K562 (cell line): Measurements from ENCODE around the gene COA5. TPM values are rescaled to one million over a fixed set of nuclear protein-coding genes. Genes with fewer than 3 reads are reported as not detected.

Experiments used
- CBX5 ChIP-seq: IDR thresholded peaks from 2 replicates; pipeline ENCODE4 v1.6.1; 2014; ENCODE audit warnings: low read depth, borderline replicate concordance
- CREB3L1 ChIP-seq: fragments of 450-650 bp; IDR thresholded peaks from 2 replicates; pipeline ENCODE4 v1.6.1; 2014; ENCODE audit warnings: low read depth, mild to moderate bottlenecking, moderate library complexity, borderline replicate concordance
- EP300 ChIP-seq: IDR thresholded peaks from 2 replicates; pipeline ENCODE4 v1.6.1; 2012; ENCODE audit warnings: low read length, improper control_type of control experiment
- FOXM1 ChIP-seq, 2 experiments: fragments of 450-650 bp in 1 of 2; sonication (generic) in 1 of 2; formaldehyde crosslinking in 1 of 2; IDR thresholded peaks; 2 replicates each; pipeline versions ENCODE4 v1.6.1 to v1.9.0; 2017 to 2022; ENCODE audit warnings: low read depth in 2 of 2, mild to moderate bottlenecking in 2 of 2, missing genetic modification reagents in 1 of 2, moderate library complexity in 1 of 2
- HDAC6 ChIP-seq: IDR thresholded peaks from 2 replicates; pipeline ENCODE4 v1.6.1; 2012; ENCODE audit warnings: low read depth, mild to moderate bottlenecking, control low read depth, inconsistent platforms, low read length, moderate library complexity
- JUND ChIP-seq, 2 experiments: IDR thresholded peaks; 2 replicates in 1 of 2; 3 replicates in 1 of 2; pipeline ENCODE4 v1.6.1; 2011; ENCODE audit warnings: borderline replicate concordance in 2 of 2, low read depth in 2 of 2, low read length in 2 of 2, improper control_type of control experiment in 1 of 2, missing biosample characterization in 1 of 2, missing genetic modification characterization in 1 of 2, missing genetic modification reagents in 1 of 2
- L3MBTL2 ChIP-seq: fragments of 450-650 bp; IDR thresholded peaks from 2 replicates; pipeline ENCODE4 v1.6.1; 2016; ENCODE audit warnings: mild to moderate bottlenecking, moderate library complexity
- MCM3 ChIP-seq: fragments of 450-650 bp; IDR thresholded peaks from 2 replicates; pipeline ENCODE4 v1.6.1; 2016
- OTX1 ChIP-seq: fragments of 450-650 bp; formaldehyde crosslinking; IDR thresholded peaks from 2 replicates; pipeline ENCODE4 v1.4.0; 2022; ENCODE audit warnings: mild to moderate bottlenecking
- PCBP1 ChIP-seq: fragments of 200-400 bp; formaldehyde crosslinking; IDR thresholded peaks from 2 replicates; pipeline ENCODE4 v1.6.1; 2018; ENCODE audit warnings: mild to moderate bottlenecking, low read depth, low read length; ENCODE audit not compliant: poor library complexity, severe bottlenecking
- PHF21A ChIP-seq: fragments of 450-650 bp; IDR thresholded peaks from 2 replicates; pipeline ENCODE4 v1.6.1; 2017; ENCODE audit warnings: low read depth, borderline replicate concordance
- POLR2A ChIP-seq: fragments of 450-650 bp; conservative IDR thresholded peaks from 2 replicates; pipeline ENCODE4 v1.6.1; 2016
- RBFOX2 ChIP-seq: fragments of 200-400 bp; formaldehyde crosslinking; IDR thresholded peaks from 2 replicates; pipeline ENCODE4 v1.6.1; 2017; ENCODE audit warnings: low read depth, mild to moderate bottlenecking, low read length, moderate library complexity
- RBM34 ChIP-seq: fragments of 200-400 bp; formaldehyde crosslinking; IDR thresholded peaks from 2 replicates; pipeline ENCODE4 v1.6.1; 2018; ENCODE audit warnings: low read length, borderline replicate concordance; ENCODE audit not compliant: insufficient read depth
- SMARCE1 ChIP-seq: fragments of 450-650 bp; IDR thresholded peaks from 2 replicates; pipeline ENCODE4 v1.7.1; 2016; ENCODE audit warnings: mild to moderate bottlenecking
- TBL1XR1 ChIP-seq, 2 experiments: IDR thresholded peaks; 2 replicates each; pipeline ENCODE4 v1.6.1; 2012; ENCODE audit warnings: improper control_type of control experiment in 2 of 2, low read length in 2 of 2, mild to moderate bottlenecking in 1 of 2
- TEAD1 ChIP-seq, 2 experiments: fragments of 450-650 bp in 1 of 2; sonication (generic) in 1 of 2; formaldehyde crosslinking; IDR thresholded peaks; 2 replicates each; pipeline versions ENCODE4 v1.4.0 to v1.8.0; 2020 to 2022; ENCODE audit warnings: mild to moderate bottlenecking in 2 of 2, missing genetic modification reagents in 1 of 2
- TEAD4 ChIP-seq, 2 experiments: sonication (generic) in 1 of 2; formaldehyde crosslinking in 1 of 2; IDR thresholded peaks; 2 replicates each; pipeline versions ENCODE4 v1.6.1 to v1.8.0; 2012 to 2022; ENCODE audit warnings: borderline replicate concordance in 1 of 2, inconsistent platforms in 1 of 2, low read length in 1 of 2, mild to moderate bottlenecking in 1 of 2, missing genetic modification reagents in 1 of 2
- WHSC1 ChIP-seq: IDR thresholded peaks from one replicate; pipeline ENCODE4 v1.6.1; 2012; ENCODE audit warnings: low read length, control low read depth, inconsistent platforms
- ZBTB49 ChIP-seq: sonication (generic); formaldehyde crosslinking; IDR thresholded peaks from 2 replicates; pipeline ENCODE4 v1.8.0; 2022; ENCODE audit warnings: missing genetic modification reagents, mild to moderate bottlenecking, borderline replicate concordance
- ZFX ChIP-seq: sonication (generic); formaldehyde crosslinking; IDR thresholded peaks from 2 replicates; pipeline ENCODE4 v1.8.0; 2022; ENCODE audit warnings: mild to moderate bottlenecking, missing genetic modification reagents, moderate library complexity
- ZNF639 ChIP-seq, 2 experiments: fragments of 200-800 bp in 1 of 2; sonication (Bioruptor generic) in 1 of 2; sonication (generic) in 1 of 2; formaldehyde crosslinking in 1 of 2; IDR thresholded peaks in 1 of 2; conservative IDR thresholded peaks in 1 of 2; 2 replicates each; pipeline versions ENCODE4 v1.5.0 to v1.6.1; 2016 to 2020; ENCODE audit warnings: missing compliant biosample characterization in 1 of 2, missing genetic modification characterization in 1 of 2, missing genetic modification reagents in 1 of 2
- ZSCAN32 ChIP-seq: fragments of 450-650 bp; formaldehyde crosslinking; IDR thresholded peaks from 2 replicates; pipeline ENCODE4 v1.4.0; 2020; ENCODE audit warnings: mild to moderate bottlenecking, moderate library complexity
- polyA plus RNA-seq, 8 experiments: library from polyadenylated mRNA; depleted of rRNA in 4 of 8; stranded (reverse) in 5 of 8; unstranded in 3 of 8; fragments of >200 nt; fragmentation: Nextera tagmentation in 2 of 8; fragmentation: Illumina TruSeq in 1 of 8; extraction: Ambion mirVana in 2 of 8; extraction: Trizol in 1 of 8; gene quantifications; 2 replicates each; pipeline versions ENCODE4 v1.2.1 to v1.2.3, GENCODE V29; 2011 to 2014; ENCODE audit warnings: inconsistent platforms in 1 of 8, missing spikeins in 1 of 8
- total RNA-seq, 7 experiments: library from RNA; depleted of rRNA in 6 of 7; stranded (reverse); fragments of >200 nt in 6 of 7; fragmentation: Illumina TruSeq in 2 of 7; extraction: Trizol in 2 of 7; gene quantifications; 2 replicates each; pipeline versions ENCODE4 v1.2.1 to v1.2.3, GENCODE V29; 2011 to 2021; ENCODE audit warnings: low replicate concordance in 1 of 7

The COA5 gene
- total and polyA plus RNA-seq, 9 of the 15 experiments (the other 6 are each of a cell fraction or from before 2014, with no cell fraction given) = 17.9 to 77.6 (median 33.4) TPM

GRCh38 chr2:98560256-98560771 lies 48.0 kb downstream of the COA5 start (continued):
- TF ChIP-seq RBFOX2 (peak; percentile 47; the same call in 1 of the 2 replicates), ZSCAN32 (CRISPR knock-in tag) (no peak), TEAD4 (IDR thresholded peaks at IDR 0.05; ENCODE audit: low read length) (0 out of 2 replicates have a peak, but pooled peaks have one; percentile 20), TEAD4 (CRISPR knock-in tag; IDR thresholded peaks at IDR 0.05; ENCODE audit: borderline replicate concordance) (no peak), PCBP1 (no peak), HDAC6 (no peak), SMARCE1 (peak; percentile 41; the same call in 1 of the 2 replicates), ZNF639 (CRISPR knock-in tag; conservative IDR thresholded peaks at IDR 0.05 in 1 of 2, IDR thresholded peaks at IDR 0.05 in 1 of 2) (no peak), MCM3 (no peak), CREB3L1 (peak; percentile 25; the same call in 1 of the 2 replicates), L3MBTL2 (peak; percentile 62; the same call in 1 of the 2 replicates), JUND (IDR thresholded peaks at IDR 0.05; ENCODE audit: borderline replicate concordance, low read depth, low read length) (peak; percentile 85), JUND (tag; IDR thresholded peaks at IDR 0.05; ENCODE audit: borderline replicate concordance, low read depth, low read length) (peak; percentile 62; the same call in 1 of the 3 replicates), FOXM1 (IDR thresholded peaks at IDR 0.05; ENCODE audit: low read depth) (peak; percentile 54; the same call in 1 of the 2 replicates), FOXM1 (CRISPR knock-in tag; IDR thresholded peaks at IDR 0.05; ENCODE audit: low read depth) (no peak), EP300 (peak; percentile 48; the same call in 1 of the 2 replicates), OTX1 (CRISPR knock-in tag) (no peak), TBL1XR1 (IDR thresholded peaks at IDR 0.05; ENCODE audit: low read length in 2 of 2) (peak in 1 of 2 experiments; percentile 12; a peak in 1 of 4 replicates), PHF21A (no peak), RBM34 (no peak), WHSC1 (no peak), TEAD1 (CRISPR knock-in tag; IDR thresholded peaks at IDR 0.05) (0 out of 4 replicates have a peak, but pooled peaks of 1 of the 2 experiments have one; percentile 37), ZBTB49 (CRISPR knock-in tag) (no peak), POLR2A (peak; percentile 63), CBX5 (no peak), ZFX (CRISPR knock-in tag) (peak; percentile 39)
